Transverse colon (tissue), 4 donors: Measurements from ENCODE around the gene GLUD1. TPM values are rescaled to one million over a fixed set of nuclear protein-coding genes. Genes with fewer than 3 reads are reported as not detected.
"Not testable (repeated sequence)": the region's sequence is repeated elsewhere in the genome, so short reads cannot be mapped to it uniquely, and the experiment has no call there.

Experiments
- DNase-seq: peaks from one replicate; pipeline ENCODE4 v3.0.0-alpha.2; 2019
- H3K27ac ChIP-seq, 4 donors: fragments of 200-600 bp; sonication (generic); 2 replicates each; pipeline ENCODE4 v1.5.1; 2016 to 2018; ENCODE audit warnings: inconsistent platforms in 4 of 4
- H3K27me3 ChIP-seq: fragments of 200-600 bp; sonication (generic); 2 replicates; pipeline ENCODE4 v1.5.1; 2017; ENCODE audit warnings: inconsistent platforms
- H3K36me3 ChIP-seq, 4 donors: fragments of 200-600 bp; sonication (generic); 2 replicates each; pipeline ENCODE4 v1.5.1; 2017 to 2019; ENCODE audit warnings: inconsistent platforms in 4 of 4
- H3K4me1 ChIP-seq, 4 donors: fragments of 200-600 bp; sonication (generic); 2 replicates each; pipeline ENCODE4 v1.5.1; 2017 to 2020; ENCODE audit warnings: inconsistent platforms in 4 of 4
- H3K4me3 ChIP-seq, 4 donors: fragments of 200-600 bp; sonication (generic); 1 replicate in 1 of 4; 2 replicates in 3 of 4; pipeline versions ENCODE4 v1.5.1 to v1.6.1; 2017 to 2019; ENCODE audit warnings: inconsistent platforms in 4 of 4
- H3K9me3 ChIP-seq, 2 donors: fragments of 200-600 bp; sonication (generic); 2 replicates each; pipeline ENCODE4 v1.5.1; 2017 to 2019; ENCODE audit warnings: inconsistent platforms in 2 of 2
- EP300 ChIP-seq: sonication (generic); formaldehyde crosslinking; IDR thresholded peaks from one replicate; pipeline ENCODE4 v1.6.1; 2017; ENCODE audit warnings: antibody characterized with exemption, low read depth
- POLR2A ChIP-seq: fragments of 450-650 bp; IDR thresholded peaks from one replicate; pipeline ENCODE4 v1.6.1; 2016; ENCODE audit warnings: antibody characterized with exemption, mild to moderate bottlenecking, moderate library complexity
- POLR2AphosphoS5 ChIP-seq, 3 donors: sonication (generic); formaldehyde crosslinking; IDR thresholded peaks; one replicate each; pipeline ENCODE4 v1.6.1; 2016; ENCODE audit warnings: antibody characterized with exemption in 3 of 3
- WGBS, 2 donors: methylation state at CpG; one replicate each; pipeline ENCODE4 v1.1.5; 2018; ENCODE audit warnings: low coverage in 1 of 2; 5-methylcytosine and 5-hydroxymethylcytosine counted together
- in situ Hi-C, 4 donors: fragments of 200-750 bp; cut with MboI; loops; one replicate each; pipeline versions ENCODE4 v1.15.0 to v1.15.1; 2017; ENCODE audit warnings: low sequenced_read_pairs in 3 of 4, low pct_ligation_motif_present in 1 of 4, low pct_unique_long_range_greater_than_20kb in 1 of 4
- intact Hi-C: fragments of 100-400 bp; cut with DNase I; formaldehyde crosslinking; loops from one replicate; pipeline ENCODE4 v1.15.1; 2023; ENCODE audit warnings: low total_unique reads
- total RNA-seq, 4 donors: library from RNA; depleted of rRNA; stranded (reverse); fragments of >200 nt; gene quantifications; one replicate each; pipeline ENCODE4 v1.1.0, GENCODE V29; 2016
- TF ChIP-seq, protein P1 (sequence below), 5 experiments: fragments of 200-600 bp in 3 of 5; fragments of 450-650 bp in 2 of 5; sonication (generic) in 3 of 5; IDR thresholded peaks; 1 replicate in 2 of 5; 2 replicates in 3 of 5; pipeline ENCODE4 v1.5.1; 2016 to 2017; ENCODE audit warnings: antibody characterized with exemption in 5 of 5, inconsistent platforms in 3 of 5, mild to moderate bottlenecking in 2 of 5, moderate library complexity in 1 of 5

Gene GLUD1
- total RNA-seq, 4 donors from 2014 or later, result 150 to 293 (median 201) TPM

- peak overlapping the region; percentile 97 to 99 (median 99) for H3K27ac ChIP-seq
- H3K36me3 ChIP-seq, result peaks cover 0 to 5% (median 2%) of the 10 kb centered on the region in 4 donors
- in situ Hi-C loops (no loop called here), intact Hi-C loops (no loop called here)
- no peaks in the 10 kb centered on the region for H3K9me3 ChIP-seq
- 6 to 12% methylated on average over 5 to 7 of the region's 7 CpGs for WGBS, 2 donors
- H3K27me3 ChIP-seq, result no peaks in the 10 kb centered on the region
- TF ChIP-seq, protein P1, sequence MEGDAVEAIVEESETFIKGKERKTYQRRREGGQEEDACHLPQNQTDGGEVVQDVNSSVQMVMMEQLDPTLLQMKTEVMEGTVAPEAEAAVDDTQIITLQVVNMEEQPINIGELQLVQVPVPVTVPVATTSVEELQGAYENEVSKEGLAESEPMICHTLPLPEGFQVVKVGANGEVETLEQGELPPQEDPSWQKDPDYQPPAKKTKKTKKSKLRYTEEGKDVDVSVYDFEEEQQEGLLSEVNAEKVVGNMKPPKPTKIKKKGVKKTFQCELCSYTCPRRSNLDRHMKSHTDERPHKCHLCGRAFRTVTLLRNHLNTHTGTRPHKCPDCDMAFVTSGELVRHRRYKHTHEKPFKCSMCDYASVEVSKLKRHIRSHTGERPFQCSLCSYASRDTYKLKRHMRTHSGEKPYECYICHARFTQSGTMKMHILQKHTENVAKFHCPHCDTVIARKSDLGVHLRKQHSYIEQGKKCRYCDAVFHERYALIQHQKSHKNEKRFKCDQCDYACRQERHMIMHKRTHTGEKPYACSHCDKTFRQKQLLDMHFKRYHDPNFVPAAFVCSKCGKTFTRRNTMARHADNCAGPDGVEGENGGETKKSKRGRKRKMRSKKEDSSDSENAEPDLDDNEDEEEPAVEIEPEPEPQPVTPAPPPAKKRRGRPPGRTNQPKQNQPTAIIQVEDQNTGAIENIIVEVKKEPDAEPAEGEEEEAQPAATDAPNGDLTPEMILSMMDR (IDR thresholded peaks at IDR 0.05), result no peak
- TF ChIP-seq POLR2AphosphoS5 (IDR thresholded peaks at IDR 0.05), result no peak
- no peak for TF ChIP-seq POLR2A
- no peak for TF ChIP-seq EP300
- DNase-seq, result no peak
- H3K4me1 ChIP-seq, result peaks cover 13 to 64% (median 32%) of the 10 kb centered on the region in 4 donors
- peak overlapping the region in 3 of 4 donors; percentile 77 to 90 (median 77) for H3K4me3 ChIP-seq
Measured at GRCh38 chr10:87092376-87092860, 2.2 kb downstream of the GLUD1 start.

- peaks cover 13 to 58% (median 25%) of the 10 kb centered on the region in 4 donors for H3K4me1 ChIP-seq
- H3K27ac ChIP-seq, result peak overlapping the region in 1 of 4 donors; percentile 97
- TF ChIP-seq, protein P1 (IDR thresholded peaks at IDR 0.05), result no peak
- TF ChIP-seq POLR2AphosphoS5 (IDR thresholded peaks at IDR 0.05), result no peak
- TF ChIP-seq POLR2A, result no peak
- TF ChIP-seq EP300, result no peak
- intact Hi-C loops, result no loop called here
- no peak for DNase-seq
- H3K36me3 ChIP-seq, result peaks cover 0 to 5% (median 2%) of the 10 kb centered on the region in 4 donors
- in situ Hi-C loops, result no loop called here
- WGBS, 2 donors, result 78 to 80% methylated on average over 4 of the region's 4 CpGs
- no peaks in the 10 kb centered on the region for H3K9me3 ChIP-seq
- no peaks in the 10 kb centered on the region for H3K27me3 ChIP-seq
- no peak overlapping the region for H3K4me3 ChIP-seq
Measured at GRCh38 chr10:87090779-87091178, 3.9 kb downstream of the GLUD1 start.

DNA sequence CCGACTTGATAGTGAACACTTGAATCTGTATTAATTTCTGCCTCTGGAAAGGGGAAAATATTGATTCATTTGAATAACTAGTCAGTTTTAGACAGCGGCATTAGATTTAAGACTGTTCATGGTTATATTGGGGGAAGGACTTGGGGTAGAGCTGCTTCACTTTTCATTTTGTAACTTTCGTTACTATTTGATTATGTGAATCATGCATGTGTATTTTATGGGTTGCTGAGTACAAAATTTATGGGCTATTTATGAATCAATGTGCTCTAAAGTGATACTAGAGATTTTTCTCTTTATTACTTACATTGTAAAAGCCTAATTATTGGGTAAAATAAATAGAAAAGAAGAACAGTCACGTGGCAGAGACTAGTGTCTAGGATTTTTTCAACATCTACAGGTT, 4.9 kb downstream of the GLUD1 start:
- Histone ChIP-seq H3K4me1 (peaks cover 13 to 63% (median 27%) of the 10 kb centered on the region in 4 donors), H3K36me3 (peaks cover 0 to 5% (median 2%) of the 10 kb centered on the region in 4 donors), H3K27me3 (no peaks in the 10 kb centered on the region), H3K4me3 (no peak overlapping the region), H3K9me3 (no peaks in the 10 kb centered on the region), H3K27ac (no peak overlapping the region)
- TF ChIP-seq, protein P1 (IDR thresholded peaks at IDR 0.05), result no peak
- TF ChIP-seq POLR2A, result no peak
- TF ChIP-seq EP300, result no peak
- no peak for TF ChIP-seq POLR2AphosphoS5 (IDR thresholded peaks at IDR 0.05)
- in situ Hi-C loops (no loop called here), intact Hi-C loops (no loop called here)
- WGBS, 2 donors, result 75 to 84% methylated on average over 4 of the region's 4 CpGs
- DNase-seq, result no peak

- in situ Hi-C loops (no loop called here), intact Hi-C loops (no loop called here)
- no peak overlapping the region for H3K4me3 ChIP-seq
- no peaks in the 10 kb centered on the region for H3K9me3 ChIP-seq
- WGBS, 2 donors, result 89 to 97% methylated on average over 1 of the region's 1 CpG
- H3K36me3 ChIP-seq, result peaks cover 0 to 5% (median 2%) of the 10 kb centered on the region in 4 donors
- H3K27me3 ChIP-seq, result no peaks in the 10 kb centered on the region
- DNase-seq, result no peak
- H3K4me1 ChIP-seq, result peaks cover 4 to 56% (median 12%) of the 10 kb centered on the region in 4 donors
- H3K27ac ChIP-seq, result peak overlapping the region in 1 of 4 donors; percentile 52
- TF ChIP-seq POLR2A (no peak), POLR2AphosphoS5 (IDR thresholded peaks at IDR 0.05) (no peak), EP300 (no peak)
- TF ChIP-seq, protein P1 (IDR thresholded peaks at IDR 0.05), result no peak
Measured at GRCh38 chr10:87085537-87085936, 9.1 kb downstream of the GLUD1 start.

GRCh38 chr10:87084291-87084782, 10.3 kb downstream of the GLUD1 start:
- in situ Hi-C loops, DNase-seq, H3K9me3 ChIP-seq, H3K27me3 ChIP-seq, H3K36me3 ChIP-seq, intact Hi-C loops, H3K4me3 ChIP-seq: not testable (repeated sequence)
- peaks cover 4 to 44% (median 12%) of the 10 kb centered on the region in 4 donors for H3K4me1 ChIP-seq
- peak overlapping the region; percentile 37 to 62 (median 49) for H3K27ac ChIP-seq

- H3K4me3 ChIP-seq, intact Hi-C loops, DNase-seq, H3K9me3 ChIP-seq, in situ Hi-C loops, H3K36me3 ChIP-seq, H3K27me3 ChIP-seq: not testable (repeated sequence)
- H3K27ac ChIP-seq, result peak overlapping the region; percentile 34 to 62 (median 49)
- H3K4me1 ChIP-seq, result peaks cover 4 to 41% (median 12%) of the 10 kb centered on the region in 4 donors
- WGBS, 2 donors, result 56 to 58% methylated on average over 2 to 5 of the region's 5 CpGs
Measured at GRCh38 chr10:87083576-87084290, 10.9 kb downstream of the GLUD1 start.
